SU-DHL-6 (cell line): ENCODE measurements around the gene COX7A1.

ENCODE experiments used
- CTCF ChIP-seq: fragments of 200-600 bp; sonication (generic); IDR thresholded peaks from one replicate; pipeline ENCODE4 v1.5.1; 2017; ENCODE audit warnings: antibody characterized with exemption, mild to moderate bottlenecking, low read length, moderate library complexity; ENCODE audit not compliant: insufficient read depth, poor library complexity, severe bottlenecking
- EZH2phosphoT487 ChIP-seq: fragments of 200-600 bp; sonication (generic), shearing (Covaris generic); conservative IDR thresholded peaks from 2 replicates; pipeline ENCODE4 v1.6.1; 2018; ENCODE audit warnings: mild to moderate bottlenecking, antibody characterized with exemption, low read length, moderate library complexity, mixed read lengths

DNA sequence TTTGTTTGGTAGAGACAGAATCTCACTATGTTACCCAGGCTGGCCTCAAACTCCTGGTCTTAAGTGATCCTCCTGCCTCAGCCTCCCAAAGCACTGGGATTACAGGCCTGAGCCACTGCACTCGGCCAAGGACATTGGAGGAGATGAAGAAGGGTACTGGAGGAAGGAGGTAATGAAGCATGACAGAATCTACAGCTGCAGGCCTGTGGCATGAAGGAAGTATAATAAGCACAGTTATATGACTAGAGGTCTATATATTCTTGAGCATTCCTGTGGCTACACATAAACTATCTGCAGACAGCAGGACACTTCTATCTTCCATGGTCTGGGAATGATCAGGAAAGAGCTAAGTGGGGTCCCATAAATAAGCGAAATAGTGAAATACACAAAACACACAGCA lies 44.0 kb upstream of the COX7A1 start:
- TF ChIP-seq CTCF: no peak
- no peak for TF ChIP-seq EZH2phosphoT487
